Measurements from ENCODE around the gene USP36.

USP36 gene

DNA sequence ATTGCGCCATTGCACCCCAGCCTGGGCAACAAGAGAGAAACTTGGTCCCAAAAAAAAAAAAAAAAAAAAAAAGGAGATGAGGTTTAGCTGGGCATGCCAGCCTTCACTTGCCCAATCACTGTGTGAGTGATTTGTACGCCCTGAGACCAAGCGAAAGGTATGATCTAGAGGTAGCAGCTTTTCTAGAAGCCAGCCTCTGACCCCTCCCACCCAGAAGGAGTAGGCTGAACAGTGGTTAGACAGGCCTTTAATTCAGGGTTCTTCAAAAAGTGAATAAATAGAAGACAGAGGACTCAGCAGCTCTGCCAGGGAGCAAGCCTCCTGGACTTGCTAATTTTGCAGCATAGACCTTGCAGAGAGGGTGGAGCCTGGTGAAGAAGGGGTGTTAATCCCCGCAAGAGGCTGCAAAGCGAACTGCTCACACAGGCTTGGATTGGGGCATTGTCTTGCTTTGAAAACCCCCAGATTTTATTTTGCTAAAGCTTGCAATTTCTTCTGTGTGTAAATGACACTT, 51.4 kb downstream of the USP36 start:
- Histone ChIP-seq H3K9me2 (replicated peaks; ENCODE audit: low read depth, low read length) (no peaks in the 10 kb centered on the region), H3K4me3 (ENCODE audit: low read length, poor library complexity, severe bottlenecking) (no peak overlapping the region), H3K9me3 (ENCODE audit: insufficient read depth, low read depth, low read length) (no peaks in the 10 kb centered on the region), H3F3A (ENCODE audit: low read depth) (no peaks in the 10 kb centered on the region), H4K20me1 (ENCODE audit: insufficient read depth, low read length, poor library complexity, severe bottlenecking) (no peaks in the 10 kb centered on the region), H3K36me3 (ENCODE audit: insufficient read depth, low read length) (no peaks in the 10 kb centered on the region), H3K4me2 (ENCODE audit: low read depth, low read length, poor library complexity, severe bottlenecking) (no peak overlapping the region), H3K27me3 (ENCODE audit: insufficient read depth, low read length, poor library complexity, severe bottlenecking) (no peaks in the 10 kb centered on the region), H3K9ac (ENCODE audit: low read depth, low read length, poor library complexity, severe bottlenecking) (no peak overlapping the region), H3K79me2 (ENCODE audit: insufficient read depth, low read length) (no peaks in the 10 kb centered on the region), H3K4me1 (ENCODE audit: insufficient read depth, low read length, poor library complexity, severe bottlenecking) (no peaks in the 10 kb centered on the region), H2AFZ (ENCODE audit: low read length) (no peak overlapping the region)
- TF ChIP-seq EZH2phosphoT487 (IDR thresholded peaks at IDR 0.05; ENCODE audit: borderline replicate concordance): no peak
- no peak for TF ChIP-seq CTCF (conservative IDR thresholded peaks at IDR 0.05; ENCODE audit: low read length)

GRCh38 chr17:78788451-78788850, 52.2 kb downstream of the USP36 start:
- TF ChIP-seq EZH2phosphoT487 (IDR thresholded peaks at IDR 0.05; ENCODE audit: borderline replicate concordance) (no peak), CTCF (conservative IDR thresholded peaks at IDR 0.05; ENCODE audit: low read length) (no peak)
- Histone ChIP-seq H2AFZ (ENCODE audit: low read length) (no peak overlapping the region), H3K36me3 (ENCODE audit: insufficient read depth, low read length) (no peaks in the 10 kb centered on the region), H3K9me2 (replicated peaks; ENCODE audit: low read depth, low read length) (no peaks in the 10 kb centered on the region), H3K4me3 (ENCODE audit: low read length, poor library complexity, severe bottlenecking) (no peak overlapping the region), H3K4me1 (ENCODE audit: insufficient read depth, low read length, poor library complexity, severe bottlenecking) (no peaks in the 10 kb centered on the region), H3K79me2 (ENCODE audit: insufficient read depth, low read length) (no peaks in the 10 kb centered on the region), H3K9ac (ENCODE audit: low read depth, low read length, poor library complexity, severe bottlenecking) (no peak overlapping the region), H4K20me1 (ENCODE audit: insufficient read depth, low read length, poor library complexity, severe bottlenecking) (no peaks in the 10 kb centered on the region), H3K9me3 (ENCODE audit: insufficient read depth, low read depth, low read length) (no peaks in the 10 kb centered on the region), H3K4me2 (ENCODE audit: low read depth, low read length, poor library complexity, severe bottlenecking) (no peak overlapping the region), H3F3A (ENCODE audit: low read depth) (no peaks in the 10 kb centered on the region), H3K27me3 (ENCODE audit: insufficient read depth, low read length, poor library complexity, severe bottlenecking) (no peaks in the 10 kb centered on the region)

- H3K9me3 ChIP-seq (ENCODE audit: insufficient read depth, low read depth, low read length): no peaks in the 10 kb centered on the region
- H3K4me1 ChIP-seq (ENCODE audit: insufficient read depth, low read length, poor library complexity, severe bottlenecking): peaks cover 3% of the 10 kb centered on the region
- no peaks in the 10 kb centered on the region for H3K79me2 ChIP-seq (ENCODE audit: insufficient read depth, low read length)
- H3K9me2 ChIP-seq (replicated peaks; ENCODE audit: low read depth, low read length): no peaks in the 10 kb centered on the region
- H3K36me3 ChIP-seq (ENCODE audit: insufficient read depth, low read length): no peaks in the 10 kb centered on the region
- no peak overlapping the region for H3K9ac ChIP-seq (ENCODE audit: low read depth, low read length, poor library complexity, severe bottlenecking)
- no peaks in the 10 kb centered on the region for H3K27me3 ChIP-seq (ENCODE audit: insufficient read depth, low read length, poor library complexity, severe bottlenecking)
- no peaks in the 10 kb centered on the region for H3F3A ChIP-seq (ENCODE audit: low read depth)
- TF ChIP-seq CTCF (conservative IDR thresholded peaks at IDR 0.05; ENCODE audit: low read length) (no peak), EZH2phosphoT487 (IDR thresholded peaks at IDR 0.05; ENCODE audit: borderline replicate concordance) (no peak)
- H3K4me2 ChIP-seq (ENCODE audit: low read depth, low read length, poor library complexity, severe bottlenecking): no peak overlapping the region
- H3K4me3 ChIP-seq (ENCODE audit: low read length, poor library complexity, severe bottlenecking): no peak overlapping the region
- H2AFZ ChIP-seq (ENCODE audit: low read length): no peak overlapping the region
- H4K20me1 ChIP-seq (ENCODE audit: insufficient read depth, low read length, poor library complexity, severe bottlenecking): no peaks in the 10 kb centered on the region
These were observed 53.2 kb downstream of the USP36 start for GRCh38 chr17:78787444-78787843.

Data from Loucy (cell line).